OCI-LY7 (cell line): Measurements from ENCODE around the gene HPDL.

Source experiments
- CTCF ChIP-seq: fragments of 200-600 bp; sonication (generic); conservative IDR thresholded peaks from 2 replicates; pipeline ENCODE4 v1.5.1; 2014; ENCODE audit warnings: mild to moderate bottlenecking, antibody characterized with exemption, low read length, moderate library complexity, mixed read lengths
- EZH2phosphoT487 ChIP-seq: fragments of 200-600 bp; sonication (generic); IDR thresholded peaks from 2 replicates; pipeline ENCODE4 v1.6.1; 2018; ENCODE audit warnings: low read depth, borderline replicate concordance, mild to moderate bottlenecking, mixed run types, antibody characterized with exemption, low read length, moderate library complexity, mixed read lengths

GRCh38 chr1:45328680-45329079 lies 2.0 kb downstream of the HPDL start:
- no peak for TF ChIP-seq CTCF
- no peak for TF ChIP-seq EZH2phosphoT487
